Vagina (tissue), 2 donors: Measurements from ENCODE around the gene UMPS. TPM values are rescaled to one million over a fixed set of nuclear protein-coding genes. Genes with fewer than 3 reads are reported as not detected.

Source experiments
- DNase-seq, 2 donors: peaks; one replicate each; pipeline ENCODE4 v3.0.0-alpha.2; 2017; ENCODE audit errors: extremely low spot score in 2 of 2
- H3K27ac ChIP-seq: fragments of 200-600 bp; sonication (generic); one replicate; pipeline ENCODE4 v1.5.1; 2019
- H3K27me3 ChIP-seq: fragments of 200-600 bp; sonication (generic); one replicate; pipeline ENCODE4 v1.5.1; 2019
- H3K36me3 ChIP-seq, 2 donors: fragments of 200-600 bp; sonication (generic); one replicate each; pipeline ENCODE4 v1.5.1; 2017 to 2019
- H3K4me1 ChIP-seq: fragments of 200-600 bp; sonication (generic); one replicate; pipeline ENCODE4 v1.5.1; 2019
- H3K4me3 ChIP-seq, 2 donors: fragments of 200-600 bp; sonication (generic); 1 replicate in 1 of 2; 2 replicates in 1 of 2; pipeline ENCODE4 v1.5.1; 2016 to 2019
- H3K9me3 ChIP-seq: fragments of 200-600 bp; sonication (generic); one replicate; pipeline ENCODE4 v1.5.1; 2019
- CTCF ChIP-seq, 3 experiments: fragments of 450-650 bp in 2 of 3; fragments of 200-600 bp in 1 of 3; sonication (generic) in 1 of 3; IDR thresholded peaks; one replicate each; pipeline ENCODE4 v1.5.1; 2017 to 2019; ENCODE audit warnings: antibody characterized with exemption in 3 of 3, mild to moderate bottlenecking in 2 of 3, moderate library complexity in 2 of 3
- POLR2A ChIP-seq, 2 donors: fragments of 450-650 bp; IDR thresholded peaks; one replicate each; pipeline ENCODE4 v1.6.1; 2017; ENCODE audit warnings: antibody characterized with exemption in 2 of 2, mild to moderate bottlenecking in 2 of 2, moderate library complexity in 2 of 2
- POLR2AphosphoS5 ChIP-seq, 2 donors: sonication (generic); formaldehyde crosslinking; IDR thresholded peaks; one replicate each; pipeline ENCODE4 v1.9.0; 2017; ENCODE audit warnings: antibody characterized with exemption in 2 of 2, mild to moderate bottlenecking in 2 of 2, low read depth in 1 of 2; ENCODE audit not compliant: insufficient read depth in 1 of 2
- intact Hi-C: fragments of 100-400 bp; cut with DNase I; formaldehyde crosslinking; loops from one replicate; pipeline ENCODE4 v1.15.1; 2023
- total RNA-seq: library from RNA; depleted of rRNA; stranded (reverse); fragments of >200 nt; gene quantifications from one replicate; pipeline ENCODE4 v1.2.3, GENCODE V29; 2016

Gene UMPS
- total RNA-seq, 1 donor from 2014 or later, result 13.3 TPM

DNA sequence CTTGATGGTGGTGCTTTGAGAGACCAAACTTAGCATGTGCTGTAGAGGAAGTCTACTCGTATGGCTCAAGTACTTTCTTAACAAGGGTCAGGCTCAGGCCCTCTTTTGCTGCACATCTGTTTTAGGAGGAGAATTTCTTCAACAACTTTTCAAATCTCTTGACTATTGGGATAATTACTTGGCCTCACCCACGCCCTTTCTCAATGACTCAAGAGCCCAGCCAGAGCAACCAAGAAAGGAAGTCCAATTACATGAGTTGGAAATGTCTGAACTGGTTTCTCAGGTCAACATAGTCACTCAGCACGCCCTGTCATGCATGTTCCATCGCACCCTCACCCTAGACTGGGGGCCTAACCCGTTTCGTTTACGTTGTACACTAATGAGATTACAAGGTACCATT, 44.8 kb upstream of the UMPS start:
- Histone ChIP-seq H3K4me1 (peaks cover 6% of the 10 kb centered on the region), H3K27ac (no peak overlapping the region)
- intact Hi-C loops, result loop anchor here (10.0 kb wide), 1 partner anchor 121 kb away; no protein-coding TSS in a partner anchor

DNA sequence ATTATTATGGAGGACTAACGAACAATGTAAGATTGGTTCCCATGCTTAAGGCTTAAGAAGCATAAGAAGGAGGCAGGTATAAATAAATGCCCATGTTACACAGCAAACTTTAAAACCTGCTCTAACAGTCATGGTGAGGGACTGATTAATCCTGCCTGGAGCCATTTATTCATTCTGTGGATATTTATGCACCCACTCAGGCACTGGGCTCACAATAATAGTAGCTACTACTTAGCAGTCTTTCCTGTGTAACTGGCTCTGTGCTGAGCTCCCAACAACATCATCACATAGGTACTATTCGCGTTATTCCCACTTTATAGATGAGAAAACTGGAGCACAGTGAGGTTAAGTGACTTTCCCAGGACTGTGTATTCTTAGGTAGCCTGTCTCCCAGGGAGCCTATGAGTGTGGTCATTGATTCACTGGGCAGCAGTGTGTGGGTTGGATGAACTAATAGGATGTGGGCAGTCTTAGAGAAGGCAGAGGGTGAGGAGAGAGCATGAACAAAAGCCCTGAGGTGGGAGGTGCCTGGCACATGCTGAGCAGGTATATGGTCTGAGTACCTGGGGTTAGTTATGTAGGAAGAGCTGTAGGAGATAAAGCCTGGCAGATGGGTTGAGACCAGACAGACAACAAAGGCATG, 44.1 kb upstream of the UMPS start:
- no peaks in the 10 kb centered on the region for H3K27me3 ChIP-seq
- TF ChIP-seq POLR2AphosphoS5 (IDR thresholded peaks at IDR 0.05; ENCODE audit: insufficient read depth in 1 of 2, low read depth in 1 of 2), result no peak
- intact Hi-C loops, result loop anchor here (10.0 kb wide), 1 partner anchor 121 kb away; no protein-coding TSS in a partner anchor

More for the DNA sequence above, 44.8 kb upstream of the UMPS start:
- TF ChIP-seq CTCF (IDR thresholded peaks at IDR 0.05), result no peak
- TF ChIP-seq POLR2AphosphoS5 (IDR thresholded peaks at IDR 0.05; ENCODE audit: insufficient read depth in 1 of 2, low read depth in 1 of 2), result no peak
- TF ChIP-seq POLR2A (IDR thresholded peaks at IDR 0.05), result no peak
- Histone ChIP-seq H3K9me3 (no peaks in the 10 kb centered on the region), H3K27me3 (no peaks in the 10 kb centered on the region), H3K36me3 (no peaks in the 10 kb centered on the region), H3K4me3 (no peak overlapping the region)
- DNase-seq, result no peak

DNA sequence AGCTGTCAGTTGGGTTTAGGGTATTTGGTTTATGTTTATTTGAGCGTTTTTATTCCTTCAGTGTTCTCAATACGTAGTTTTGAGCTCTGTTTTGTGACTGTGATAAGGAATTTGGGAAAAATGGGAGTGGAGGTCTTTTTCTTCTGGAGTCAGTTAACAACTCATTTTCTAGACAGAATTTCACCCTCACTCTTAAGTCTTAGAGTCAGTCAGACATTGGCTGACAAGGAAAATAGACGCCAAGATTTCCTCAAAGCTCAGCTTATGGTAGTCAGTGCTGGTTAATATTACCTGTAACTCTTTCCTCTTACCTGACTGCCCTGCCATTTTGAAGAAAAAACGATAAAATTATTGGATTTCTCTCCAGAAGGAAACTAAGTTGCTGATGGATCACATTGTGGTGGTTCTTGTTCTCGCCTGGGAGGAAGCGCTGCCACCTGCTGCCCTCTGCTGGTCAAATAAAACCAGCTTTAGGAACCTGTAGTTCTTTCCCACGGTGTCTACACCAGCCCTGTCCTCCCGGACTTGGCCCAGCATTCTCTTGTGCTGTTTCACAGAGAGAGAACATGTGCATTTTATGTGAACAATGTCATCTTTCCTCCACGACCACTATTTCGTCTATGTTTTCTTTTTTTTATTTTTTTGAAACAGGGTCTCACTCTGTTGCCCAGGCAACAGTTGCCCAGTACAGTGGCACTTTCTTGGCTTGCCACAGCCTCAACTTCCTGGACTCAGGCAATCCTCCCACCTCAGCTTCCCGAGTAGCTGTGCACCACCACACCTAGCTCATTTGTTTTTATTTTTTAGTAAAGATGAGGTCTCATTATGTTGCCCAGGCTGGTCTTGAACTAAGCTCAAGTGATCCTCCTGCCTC, 41.4 kb upstream of the UMPS start:
- DNase-seq, result no peak
- Histone ChIP-seq H3K27me3 (no peaks in the 10 kb centered on the region), H3K9me3 (no peaks in the 10 kb centered on the region), H3K36me3 (no peaks in the 10 kb centered on the region), H3K4me3 (no peak overlapping the region), H3K4me1 (peaks cover 6% of the 10 kb centered on the region), H3K27ac (no peak overlapping the region)
- intact Hi-C loops, result loop anchor here (10.0 kb wide), 1 partner anchor 124 kb away; no protein-coding TSS in a partner anchor
- TF ChIP-seq POLR2AphosphoS5 (IDR thresholded peaks at IDR 0.05; ENCODE audit: insufficient read depth in 1 of 2, low read depth in 1 of 2), result peak in 1 of 2 donors; percentile 19
- no peak for TF ChIP-seq POLR2A (IDR thresholded peaks at IDR 0.05)
- peak; percentile 52 to 82 (median 53) for TF ChIP-seq CTCF (IDR thresholded peaks at IDR 0.05)

More for the DNA sequence above, 44.1 kb upstream of the UMPS start:
- no peaks in the 10 kb centered on the region for H3K9me3 ChIP-seq
- no peak overlapping the region for H3K4me3 ChIP-seq
- DNase-seq, result no peak
- H3K27ac ChIP-seq, result no peak overlapping the region
- H3K4me1 ChIP-seq, result peaks cover 6% of the 10 kb centered on the region
- H3K36me3 ChIP-seq, result no peaks in the 10 kb centered on the region

DNA sequence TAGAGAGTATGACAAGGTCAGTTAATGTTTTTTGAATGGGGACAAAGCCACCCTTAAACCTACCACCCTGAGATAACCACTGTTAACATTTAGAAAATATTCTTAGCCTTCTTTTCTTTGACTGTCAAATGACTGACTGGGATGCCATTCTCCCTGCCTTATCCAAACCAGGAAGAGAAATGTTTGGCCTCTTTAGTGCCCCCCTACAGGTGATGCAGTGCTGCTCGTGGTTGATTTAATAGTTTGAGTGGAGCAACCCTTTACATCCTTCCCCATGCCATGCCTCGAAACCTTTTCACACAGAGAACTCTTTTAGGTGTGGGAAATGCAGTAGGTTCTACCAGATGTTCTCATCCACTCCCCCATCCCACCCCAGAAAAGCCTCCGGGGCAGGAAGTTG, 38.7 kb upstream of the UMPS start:
- Histone ChIP-seq H3K4me1 (no peaks in the 10 kb centered on the region), H3K4me3 (no peak overlapping the region), H3K9me3 (no peaks in the 10 kb centered on the region), H3K27ac (no peak overlapping the region), H3K27me3 (no peaks in the 10 kb centered on the region), H3K36me3 (no peaks in the 10 kb centered on the region)
- intact Hi-C loops, result no loop called here
- TF ChIP-seq POLR2AphosphoS5 (IDR thresholded peaks at IDR 0.05; ENCODE audit: insufficient read depth in 1 of 2, low read depth in 1 of 2) (no peak), POLR2A (IDR thresholded peaks at IDR 0.05) (no peak), CTCF (IDR thresholded peaks at IDR 0.05) (no peak)
- DNase-seq, result no peak

DNA sequence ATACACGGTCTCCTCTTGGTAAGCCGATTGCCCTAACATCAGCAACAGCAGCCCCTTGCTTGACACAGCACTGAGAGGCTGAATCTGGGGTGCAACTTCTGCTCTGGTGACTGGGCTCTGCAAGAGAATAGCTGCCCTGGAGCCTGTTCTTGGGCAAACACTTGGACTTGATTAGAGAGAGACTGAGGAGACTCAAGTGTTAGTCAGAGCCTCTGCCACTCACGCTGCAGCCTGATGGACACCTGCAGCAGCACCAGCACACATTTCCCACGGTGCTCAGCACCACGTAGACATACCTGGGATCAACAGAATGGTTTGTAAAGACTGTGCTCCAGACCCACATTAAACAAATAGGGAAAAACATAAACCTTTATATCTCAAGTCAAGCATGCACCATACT, 35.8 kb upstream of the UMPS start:
- H3K9me3 ChIP-seq, result no peaks in the 10 kb centered on the region
- H3K36me3 ChIP-seq, result no peaks in the 10 kb centered on the region
- intact Hi-C loops, result no loop called here
- H3K4me3 ChIP-seq, result no peak overlapping the region
- H3K27ac ChIP-seq, result no peak overlapping the region
- DNase-seq, result no peak
- no peaks in the 10 kb centered on the region for H3K27me3 ChIP-seq
- TF ChIP-seq CTCF (IDR thresholded peaks at IDR 0.05), result no peak
- no peak for TF ChIP-seq POLR2A (IDR thresholded peaks at IDR 0.05)
- TF ChIP-seq POLR2AphosphoS5 (IDR thresholded peaks at IDR 0.05; ENCODE audit: insufficient read depth in 1 of 2, low read depth in 1 of 2), result no peak
- no peaks in the 10 kb centered on the region for H3K4me1 ChIP-seq
